ENCODE results near the gene HDAC4. TPM values are rescaled to one million over a fixed set of nuclear protein-coding genes. Genes with fewer than 3 reads are reported as not detected.

HDAC4 gene
- total RNA-seq, 1 experiment from 2014 or later, result 61.5 TPM

DNA sequence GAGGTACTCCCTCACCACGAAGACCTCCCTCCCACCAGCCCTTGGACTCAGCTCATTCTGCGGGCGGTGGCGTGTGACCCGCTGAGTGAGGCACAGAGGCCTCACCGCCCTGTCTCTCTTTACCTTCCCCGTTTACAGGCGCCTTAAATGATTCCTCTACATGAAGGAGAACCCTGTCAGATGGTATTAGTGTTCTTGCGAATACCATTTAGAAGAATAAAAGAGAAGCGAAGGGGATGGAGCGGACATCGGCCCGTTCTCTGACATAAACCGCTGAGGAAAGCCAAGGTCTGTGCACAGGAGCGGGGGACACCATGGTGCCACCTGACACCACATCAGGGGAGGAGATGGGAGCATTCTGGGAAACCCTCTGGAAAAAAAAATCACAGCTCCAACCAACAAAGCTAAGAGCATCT, 179.8 kb downstream of the HDAC4 start:
- H3F3A ChIP-seq (ENCODE audit: insufficient read depth, low read depth), result peaks cover 7% of the 10 kb centered on the region; the same call in 1 of the 2 replicates
- H3K27me3 ChIP-seq (ENCODE audit: insufficient read depth, low read depth), result no peaks in the 10 kb centered on the region
- H2AFZ ChIP-seq, result no peak overlapping the region
- H4K20me1 ChIP-seq (ENCODE audit: insufficient read depth), result no peaks in the 10 kb centered on the region; the same call in 1 of the 2 replicates
- no peaks in the 10 kb centered on the region for H3K36me3 ChIP-seq (ENCODE audit: low read depth)
- no peaks in the 10 kb centered on the region for H3K9me2 ChIP-seq (ENCODE audit: insufficient read depth)
- H3K27ac ChIP-seq, result no peak overlapping the region
- peaks cover 16% of the 10 kb centered on the region for H3K4me1 ChIP-seq (replicated peaks; ENCODE audit: insufficient read depth)
- TF ChIP-seq EZH2 (IDR thresholded peaks at IDR 0.05; ENCODE audit: low read depth), result no peak
- TF ChIP-seq, protein P1, sequence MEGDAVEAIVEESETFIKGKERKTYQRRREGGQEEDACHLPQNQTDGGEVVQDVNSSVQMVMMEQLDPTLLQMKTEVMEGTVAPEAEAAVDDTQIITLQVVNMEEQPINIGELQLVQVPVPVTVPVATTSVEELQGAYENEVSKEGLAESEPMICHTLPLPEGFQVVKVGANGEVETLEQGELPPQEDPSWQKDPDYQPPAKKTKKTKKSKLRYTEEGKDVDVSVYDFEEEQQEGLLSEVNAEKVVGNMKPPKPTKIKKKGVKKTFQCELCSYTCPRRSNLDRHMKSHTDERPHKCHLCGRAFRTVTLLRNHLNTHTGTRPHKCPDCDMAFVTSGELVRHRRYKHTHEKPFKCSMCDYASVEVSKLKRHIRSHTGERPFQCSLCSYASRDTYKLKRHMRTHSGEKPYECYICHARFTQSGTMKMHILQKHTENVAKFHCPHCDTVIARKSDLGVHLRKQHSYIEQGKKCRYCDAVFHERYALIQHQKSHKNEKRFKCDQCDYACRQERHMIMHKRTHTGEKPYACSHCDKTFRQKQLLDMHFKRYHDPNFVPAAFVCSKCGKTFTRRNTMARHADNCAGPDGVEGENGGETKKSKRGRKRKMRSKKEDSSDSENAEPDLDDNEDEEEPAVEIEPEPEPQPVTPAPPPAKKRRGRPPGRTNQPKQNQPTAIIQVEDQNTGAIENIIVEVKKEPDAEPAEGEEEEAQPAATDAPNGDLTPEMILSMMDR (conservative IDR thresholded peaks at IDR 0.05), result no peak
- ChIA-PET POLR2A (ENCODE audit: unreplicated experiment) (no interaction called here), CTCF (no interaction called here)
- no peak overlapping the region for H3K4me2 ChIP-seq
- no peak overlapping the region for H3K4me3 ChIP-seq
- no peaks in the 10 kb centered on the region for H3K9me3 ChIP-seq (ENCODE audit: insufficient read depth, low read depth)
- DNase-seq, result no peak
- intact Hi-C loops (cut with micrococcal nuclease; ENCODE audit: unreplicated experiment), result no loop called here
- BruUV-seq (replicated peaks), result no TSS peak
- peaks cover 23% of the 10 kb centered on the region for H3K79me2 ChIP-seq (ENCODE audit: low read depth)

- Histone ChIP-seq H3K27ac (no peak overlapping the region), H3K4me3 (no peak overlapping the region), H3K4me1 (replicated peaks; ENCODE audit: insufficient read depth) (peaks cover 16% of the 10 kb centered on the region), H4K20me1 (ENCODE audit: insufficient read depth) (no peaks in the 10 kb centered on the region; the same call in 1 of the 2 replicates), H3F3A (ENCODE audit: insufficient read depth, low read depth) (peaks cover 7% of the 10 kb centered on the region; the same call in 1 of the 2 replicates), H3K4me2 (no peak overlapping the region), H3K27me3 (ENCODE audit: insufficient read depth, low read depth) (no peaks in the 10 kb centered on the region), H3K9me3 (ENCODE audit: insufficient read depth, low read depth) (no peaks in the 10 kb centered on the region), H3K36me3 (ENCODE audit: low read depth) (no peaks in the 10 kb centered on the region), H2AFZ (no peak overlapping the region), H3K79me2 (ENCODE audit: low read depth) (peaks cover 23% of the 10 kb centered on the region), H3K9me2 (ENCODE audit: insufficient read depth) (no peaks in the 10 kb centered on the region)
- intact Hi-C loops (cut with micrococcal nuclease; ENCODE audit: unreplicated experiment), result no loop called here
- no peak for DNase-seq
- CTCF ChIA-PET, result no interaction called here
- TF ChIP-seq, protein P1 (conservative IDR thresholded peaks at IDR 0.05), result no peak
- no peak for TF ChIP-seq EZH2 (IDR thresholded peaks at IDR 0.05; ENCODE audit: low read depth)
- POLR2A ChIA-PET (ENCODE audit: unreplicated experiment), result no interaction called here
- no TSS peak for BruUV-seq (replicated peaks)
These were observed 180.5 kb downstream of the HDAC4 start for GRCh38 chr2:239220341-239220740.

GRCh38 chr2:239216614-239217273, 184.1 kb downstream of the HDAC4 start:
- Histone ChIP-seq H3K4me2 (no peak overlapping the region), H2AFZ (no peak overlapping the region), H3K9me2 (ENCODE audit: insufficient read depth) (no peaks in the 10 kb centered on the region), H3K4me1 (replicated peaks; ENCODE audit: insufficient read depth) (peaks cover under 1% of the 10 kb centered on the region; the same call in 1 of the 2 replicates), H3K27me3 (ENCODE audit: insufficient read depth, low read depth) (no peaks in the 10 kb centered on the region), H3F3A (ENCODE audit: insufficient read depth, low read depth) (no peaks in the 10 kb centered on the region; the same call in 1 of the 2 replicates), H3K9me3 (ENCODE audit: insufficient read depth, low read depth) (no peaks in the 10 kb centered on the region), H3K4me3 (no peak overlapping the region), H3K79me2 (ENCODE audit: low read depth) (peaks cover 19% of the 10 kb centered on the region), H4K20me1 (ENCODE audit: insufficient read depth) (no peaks in the 10 kb centered on the region; the same call in 1 of the 2 replicates), H3K27ac (no peak overlapping the region), H3K36me3 (ENCODE audit: low read depth) (no peaks in the 10 kb centered on the region)
- intact Hi-C loops (cut with micrococcal nuclease; ENCODE audit: unreplicated experiment), result no loop called here
- no TSS peak for BruUV-seq (replicated peaks)
- ChIA-PET POLR2A (ENCODE audit: unreplicated experiment) (interaction anchor here (0.6 kb wide), 2 partner anchors 355 to 1730 kb away, joined by 4 read pairs; partner anchors contain the start of gene MLPH), CTCF (interaction anchor here (0.5 kb wide), 1 partner anchor 118 kb away, joined by 6 read pairs; no protein-coding TSS in a partner anchor)
- DNase-seq, result no peak
- no peak for TF ChIP-seq EZH2 (IDR thresholded peaks at IDR 0.05; ENCODE audit: low read depth)
- TF ChIP-seq, protein P1 (conservative IDR thresholded peaks at IDR 0.05), result no peak
